GM12874 (cell line): Measurements from ENCODE around the gene MARVELD2.

Experiments
- TF ChIP-seq, protein P1 (sequence below): IDR thresholded peaks from 2 replicates; pipeline ENCODE4 v1.5.1; 2011; ENCODE audit warnings: low read depth, mild to moderate bottlenecking, control low read depth, low read length, moderate library complexity; ENCODE audit not compliant: insufficient read depth

Gene MARVELD2, protein sequence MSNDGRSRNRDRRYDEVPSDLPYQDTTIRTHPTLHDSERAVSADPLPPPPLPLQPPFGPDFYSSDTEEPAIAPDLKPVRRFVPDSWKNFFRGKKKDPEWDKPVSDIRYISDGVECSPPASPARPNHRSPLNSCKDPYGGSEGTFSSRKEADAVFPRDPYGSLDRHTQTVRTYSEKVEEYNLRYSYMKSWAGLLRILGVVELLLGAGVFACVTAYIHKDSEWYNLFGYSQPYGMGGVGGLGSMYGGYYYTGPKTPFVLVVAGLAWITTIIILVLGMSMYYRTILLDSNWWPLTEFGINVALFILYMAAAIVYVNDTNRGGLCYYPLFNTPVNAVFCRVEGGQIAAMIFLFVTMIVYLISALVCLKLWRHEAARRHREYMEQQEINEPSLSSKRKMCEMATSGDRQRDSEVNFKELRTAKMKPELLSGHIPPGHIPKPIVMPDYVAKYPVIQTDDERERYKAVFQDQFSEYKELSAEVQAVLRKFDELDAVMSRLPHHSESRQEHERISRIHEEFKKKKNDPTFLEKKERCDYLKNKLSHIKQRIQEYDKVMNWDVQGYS

GRCh38 chr5:69414885-69415583, at the start of gene MARVELD2:
TSS of gene MARVELD2 (plus strand) at chr5:69415116. CDS start at chr5:69419386, 4,270 bp downstream.
- TF ChIP-seq, protein P1, sequence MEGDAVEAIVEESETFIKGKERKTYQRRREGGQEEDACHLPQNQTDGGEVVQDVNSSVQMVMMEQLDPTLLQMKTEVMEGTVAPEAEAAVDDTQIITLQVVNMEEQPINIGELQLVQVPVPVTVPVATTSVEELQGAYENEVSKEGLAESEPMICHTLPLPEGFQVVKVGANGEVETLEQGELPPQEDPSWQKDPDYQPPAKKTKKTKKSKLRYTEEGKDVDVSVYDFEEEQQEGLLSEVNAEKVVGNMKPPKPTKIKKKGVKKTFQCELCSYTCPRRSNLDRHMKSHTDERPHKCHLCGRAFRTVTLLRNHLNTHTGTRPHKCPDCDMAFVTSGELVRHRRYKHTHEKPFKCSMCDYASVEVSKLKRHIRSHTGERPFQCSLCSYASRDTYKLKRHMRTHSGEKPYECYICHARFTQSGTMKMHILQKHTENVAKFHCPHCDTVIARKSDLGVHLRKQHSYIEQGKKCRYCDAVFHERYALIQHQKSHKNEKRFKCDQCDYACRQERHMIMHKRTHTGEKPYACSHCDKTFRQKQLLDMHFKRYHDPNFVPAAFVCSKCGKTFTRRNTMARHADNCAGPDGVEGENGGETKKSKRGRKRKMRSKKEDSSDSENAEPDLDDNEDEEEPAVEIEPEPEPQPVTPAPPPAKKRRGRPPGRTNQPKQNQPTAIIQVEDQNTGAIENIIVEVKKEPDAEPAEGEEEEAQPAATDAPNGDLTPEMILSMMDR, result peak; percentile 45

DNA sequence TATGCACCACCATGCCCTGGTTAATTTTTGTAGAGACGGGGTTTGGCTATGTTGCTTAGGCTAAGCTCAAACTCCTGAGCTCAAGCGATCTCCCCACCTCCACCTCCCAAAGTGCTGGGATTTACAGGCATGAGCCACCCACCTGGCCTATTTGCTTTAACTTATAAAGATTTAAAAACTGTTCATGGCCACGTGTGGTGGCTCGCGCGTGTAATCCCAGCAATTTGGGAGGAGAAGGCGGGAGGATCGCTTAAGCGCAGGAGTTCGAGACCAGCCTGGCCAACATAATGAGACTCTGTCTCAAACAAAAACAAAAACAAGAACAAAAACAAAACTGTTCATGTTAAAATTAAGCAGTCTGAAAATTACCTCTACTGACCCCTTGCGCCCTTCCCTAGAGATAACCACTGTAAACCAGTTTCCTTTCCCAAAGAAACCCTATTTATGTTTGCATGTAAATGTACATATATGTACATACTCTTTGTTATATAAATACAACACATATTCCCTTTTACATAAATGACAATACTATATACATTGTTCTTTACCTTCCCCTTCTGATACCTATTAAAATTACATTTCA, 47.1 kb upstream of the MARVELD2 start:
- TF ChIP-seq, protein P1, result 0 out of 2 replicates have a peak, but pooled peaks have one; percentile 4

DNA sequence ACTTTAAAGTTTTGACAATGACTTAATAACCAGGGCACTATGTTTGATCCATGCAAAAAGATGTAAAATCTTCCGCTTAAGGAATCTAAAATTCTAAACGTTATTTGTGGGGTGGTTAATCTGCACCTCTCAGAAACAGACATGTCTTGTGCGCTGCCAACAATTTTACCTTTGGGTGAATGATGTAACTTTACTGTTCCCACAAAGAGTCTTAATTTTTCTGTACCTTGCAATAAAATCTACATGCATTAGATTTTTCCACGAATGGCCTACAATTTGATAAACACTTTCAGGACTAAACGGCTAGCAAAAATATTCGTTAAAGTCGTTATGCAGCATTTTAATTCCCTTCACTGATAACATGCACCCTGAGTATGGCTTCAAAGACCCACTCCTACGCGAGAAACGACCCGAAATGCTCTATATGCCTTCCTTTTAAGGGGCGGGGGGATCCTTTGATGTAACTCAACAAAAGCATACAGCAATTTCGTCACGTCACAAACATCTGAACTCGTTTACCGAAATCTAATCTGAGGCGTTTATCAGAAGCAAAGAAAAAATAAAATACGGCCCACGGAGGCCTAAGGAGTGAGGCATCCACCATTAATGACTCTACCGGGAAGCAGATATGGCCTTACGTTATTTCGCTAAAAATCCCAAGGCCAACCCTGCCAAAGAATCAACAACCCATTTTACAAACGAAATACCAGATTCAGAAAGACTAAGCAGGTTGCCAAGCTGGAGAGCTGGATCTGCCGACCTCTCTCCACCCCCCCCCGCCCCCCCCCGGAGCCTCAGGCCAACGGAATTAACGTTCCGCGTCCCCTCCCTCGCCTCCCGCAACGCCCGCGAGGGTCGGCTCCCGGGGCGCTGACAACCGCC, 46.2 kb upstream of the MARVELD2 start:
- TF ChIP-seq, protein P1, result no peak

- TF ChIP-seq, protein P1, result no peak
These were observed 45.4 kb upstream of the MARVELD2 start, which contains the start of the genes AK6, RAD17 and TAF9 for GRCh38 chr5:69369340-69370121. TSS of gene AK6 (minus strand) at chr5:69369520. CDS start at chr5:69369490, 30 bp downstream. TSS of gene RAD17 (plus strand) at chr5:69369818. CDS start at chr5:69372209, 2,391 bp downstream. TSS of gene TAF9 (minus strand) at chr5:69369520. CDS start at chr5:69365737, 3,783 bp downstream.

GRCh38 chr5:69372394-69372793, 42.5 kb upstream of the MARVELD2 start:
- TF ChIP-seq, protein P1, result no peak

GRCh38 chr5:69374911-69375446, 39.9 kb upstream of the MARVELD2 start:
- TF ChIP-seq, protein P1, result no peak
